ENCODE measurements around the gene DARS1.

- TF ChIP-seq TOX (CRISPR knock-in tag; IDR thresholded peaks at IDR 0.05; ENCODE audit: borderline replicate concordance), result no peak
- no peak for TF ChIP-seq ZFP3 (CRISPR knock-in tag; IDR thresholded peaks at IDR 0.05)
- TF ChIP-seq CSDC2 (CRISPR knock-in tag; IDR thresholded peaks at IDR 0.05), result no peak
- TF ChIP-seq ARNTL (CRISPR knock-in tag; IDR thresholded peaks at IDR 0.05; ENCODE audit: borderline replicate concordance, low read depth), result no peak
- no peak for TF ChIP-seq SNAI2 (CRISPR knock-in tag; IDR thresholded peaks at IDR 0.05)
- TF ChIP-seq, protein P1, sequence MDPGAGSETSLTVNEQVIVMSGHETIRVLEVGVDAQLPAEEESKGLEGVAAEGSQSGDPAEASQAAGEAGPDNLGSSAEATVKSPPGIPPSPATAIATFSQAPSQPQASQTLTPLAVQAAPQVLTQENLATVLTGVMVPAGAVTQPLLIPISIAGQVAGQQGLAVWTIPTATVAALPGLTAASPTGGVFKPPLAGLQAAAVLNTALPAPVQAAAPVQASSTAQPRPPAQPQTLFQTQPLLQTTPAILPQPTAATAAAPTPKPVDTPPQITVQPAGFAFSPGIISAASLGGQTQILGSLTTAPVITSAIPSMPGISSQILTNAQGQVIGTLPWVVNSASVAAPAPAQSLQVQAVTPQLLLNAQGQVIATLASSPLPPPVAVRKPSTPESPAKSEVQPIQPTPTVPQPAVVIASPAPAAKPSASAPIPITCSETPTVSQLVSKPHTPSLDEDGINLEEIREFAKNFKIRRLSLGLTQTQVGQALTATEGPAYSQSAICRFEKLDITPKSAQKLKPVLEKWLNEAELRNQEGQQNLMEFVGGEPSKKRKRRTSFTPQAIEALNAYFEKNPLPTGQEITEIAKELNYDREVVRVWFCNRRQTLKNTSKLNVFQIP (CRISPR knock-in tag; IDR thresholded peaks at IDR 0.05; ENCODE audit: borderline replicate concordance, low read depth), result no peak
- TF ChIP-seq, protein P2, sequence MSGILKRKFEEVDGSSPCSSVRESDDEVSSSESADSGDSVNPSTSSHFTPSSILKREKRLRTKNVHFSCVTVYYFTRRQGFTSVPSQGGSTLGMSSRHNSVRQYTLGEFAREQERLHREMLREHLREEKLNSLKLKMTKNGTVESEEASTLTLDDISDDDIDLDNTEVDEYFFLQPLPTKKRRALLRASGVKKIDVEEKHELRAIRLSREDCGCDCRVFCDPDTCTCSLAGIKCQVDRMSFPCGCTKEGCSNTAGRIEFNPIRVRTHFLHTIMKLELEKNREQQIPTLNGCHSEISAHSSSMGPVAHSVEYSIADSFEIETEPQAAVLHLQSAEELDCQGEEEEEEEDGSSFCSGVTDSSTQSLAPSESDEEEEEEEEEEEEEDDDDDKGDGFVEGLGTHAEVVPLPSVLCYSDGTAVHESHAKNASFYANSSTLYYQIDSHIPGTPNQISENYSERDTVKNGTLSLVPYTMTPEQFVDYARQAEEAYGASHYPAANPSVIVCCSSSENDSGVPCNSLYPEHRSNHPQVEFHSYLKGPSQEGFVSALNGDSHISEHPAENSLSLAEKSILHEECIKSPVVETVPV (CRISPR knock-in tag; IDR thresholded peaks at IDR 0.05), result no peak
- no peak for TF ChIP-seq PATZ1 (CRISPR knock-in tag; IDR thresholded peaks at IDR 0.05; ENCODE audit: borderline replicate concordance)
- no peak for TF ChIP-seq PPARA (CRISPR knock-in tag; IDR thresholded peaks at IDR 0.05; ENCODE audit: borderline replicate concordance)
- no peak for TF ChIP-seq CREB5 (CRISPR knock-in tag; IDR thresholded peaks at IDR 0.05; ENCODE audit: low read depth)
- no peak for TF ChIP-seq RARB (CRISPR knock-in tag; IDR thresholded peaks at IDR 0.05)
These were observed 69.2 kb downstream of the DARS1 start for GRCh38 chr2:135916207-135916606.
